ENCODE measurements around the gene BICRAL.

GRCh38 chr6:42778122-42778521, 3.7 kb upstream of the BICRAL start:
- TF ChIP-seq CTCF (IDR thresholded peaks at IDR 0.05) (no peak), POLR2A (IDR thresholded peaks at IDR 0.05) (no peak)

Measured in right lobe of liver (tissue), 4 donors.